Uterus (tissue), 4 donors: ENCODE measurements around the gene FAM180A. TPM values are rescaled to one million over a fixed set of nuclear protein-coding genes. Genes with fewer than 3 reads are reported as not detected.
A peak's percentile ranks its signal among the peaks of the same experiment; 100 is the strongest.

Source experiments
- DNase-seq, 2 donors: peaks; one replicate each; pipeline ENCODE4 v3.0.0-alpha.2; 2019 to 2020
- H3K27ac ChIP-seq, 2 donors: fragments of 200-600 bp; sonication (generic); 1 replicate in 1 of 2; 2 replicates in 1 of 2; pipeline ENCODE4 v1.5.1; 2016 to 2018
- H3K27me3 ChIP-seq, 2 donors: fragments of 200-600 bp; sonication (generic); one replicate each; pipeline ENCODE4 v1.5.1; 2018 to 2019; ENCODE audit warnings: control low read depth in 1 of 2
- H3K36me3 ChIP-seq, 2 donors: fragments of 200-600 bp; sonication (generic); one replicate each; pipeline ENCODE4 v1.5.1; 2019; ENCODE audit warnings: control low read depth in 1 of 2
- H3K4me1 ChIP-seq, 2 donors: fragments of 200-600 bp; sonication (generic); one replicate each; pipeline ENCODE4 v1.5.1; 2018 to 2019; ENCODE audit warnings: control low read depth in 1 of 2
- H3K4me3 ChIP-seq, 2 donors: fragments of 200-600 bp; sonication (generic); 1 replicate in 1 of 2; 2 replicates in 1 of 2; pipeline ENCODE4 v1.5.1; 2018 to 2019; ENCODE audit warnings: mild to moderate bottlenecking in 1 of 2
- H3K9me3 ChIP-seq, 2 donors: fragments of 200-600 bp; sonication (generic); one replicate each; pipeline ENCODE4 v1.5.1; 2019; ENCODE audit warnings: control low read depth in 1 of 2
- POLR2A ChIP-seq, 2 donors: fragments of 450-650 bp; IDR thresholded peaks; one replicate each; pipeline ENCODE4 v1.6.1; 2016; ENCODE audit warnings: antibody characterized with exemption in 2 of 2, mild to moderate bottlenecking in 1 of 2, moderate library complexity in 1 of 2
- intact Hi-C: fragments of 100-400 bp; cut with DNase I; formaldehyde crosslinking; loops from one replicate; pipeline ENCODE4 v1.15.1; 2023; ENCODE audit warnings: low total_unique reads
- total RNA-seq, 4 donors: library from RNA; depleted of rRNA in 3 of 4; stranded (reverse); fragments of >200 nt in 3 of 4; gene quantifications; one replicate each; pipeline versions ENCODE4 v1.1.0 to v1.2.4, GENCODE V29; 2014 to 2023
- TF ChIP-seq, protein P1 (sequence below), 4 experiments: fragments of 200-600 bp in 2 of 4; fragments of 450-650 bp in 2 of 4; sonication (generic) in 2 of 4; IDR thresholded peaks; one replicate each; pipeline ENCODE4 v1.5.1; 2016 to 2019; ENCODE audit warnings: antibody characterized with exemption in 4 of 4, mild to moderate bottlenecking in 2 of 4, moderate library complexity in 1 of 4
- donor health status: DM: yes; HTN: yes; CAD: no.

FAM180A gene
- 10 to 100 TPM in 1 of 4 donors, 1 to 10 TPM in 1, under 1 TPM in 1, not detected in 1; 0.51 to 12.6 (median 6.3) TPM for total RNA-seq

DNA sequence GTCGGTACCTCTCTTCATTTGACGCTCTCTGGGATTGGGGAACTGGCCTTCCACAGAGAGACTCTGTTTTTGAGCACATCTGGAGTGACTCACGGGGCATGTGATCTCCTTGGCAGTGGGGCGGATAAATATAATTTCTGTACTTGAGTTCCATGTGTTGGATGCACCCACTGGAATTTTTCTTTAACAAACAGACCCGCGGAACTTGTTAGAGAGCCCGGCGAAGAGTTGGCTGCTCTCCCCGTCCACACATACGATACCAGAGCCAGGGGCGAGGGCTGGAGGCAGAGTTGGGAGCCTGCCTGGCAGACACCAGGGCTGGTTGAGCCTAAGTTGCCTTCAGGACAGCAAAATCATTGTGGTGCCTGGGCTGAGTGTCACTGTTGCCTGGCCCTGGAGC lies at the start of gene FAM180A:
Gene FAM180A, minus strand, starts transcription at position 44 of the 400 bp plus-strand sequence. CDS start 233 bp downstream, outside the sequence.
- no peaks in the 10 kb centered on the region for H3K36me3 ChIP-seq
- TF ChIP-seq, protein P1, sequence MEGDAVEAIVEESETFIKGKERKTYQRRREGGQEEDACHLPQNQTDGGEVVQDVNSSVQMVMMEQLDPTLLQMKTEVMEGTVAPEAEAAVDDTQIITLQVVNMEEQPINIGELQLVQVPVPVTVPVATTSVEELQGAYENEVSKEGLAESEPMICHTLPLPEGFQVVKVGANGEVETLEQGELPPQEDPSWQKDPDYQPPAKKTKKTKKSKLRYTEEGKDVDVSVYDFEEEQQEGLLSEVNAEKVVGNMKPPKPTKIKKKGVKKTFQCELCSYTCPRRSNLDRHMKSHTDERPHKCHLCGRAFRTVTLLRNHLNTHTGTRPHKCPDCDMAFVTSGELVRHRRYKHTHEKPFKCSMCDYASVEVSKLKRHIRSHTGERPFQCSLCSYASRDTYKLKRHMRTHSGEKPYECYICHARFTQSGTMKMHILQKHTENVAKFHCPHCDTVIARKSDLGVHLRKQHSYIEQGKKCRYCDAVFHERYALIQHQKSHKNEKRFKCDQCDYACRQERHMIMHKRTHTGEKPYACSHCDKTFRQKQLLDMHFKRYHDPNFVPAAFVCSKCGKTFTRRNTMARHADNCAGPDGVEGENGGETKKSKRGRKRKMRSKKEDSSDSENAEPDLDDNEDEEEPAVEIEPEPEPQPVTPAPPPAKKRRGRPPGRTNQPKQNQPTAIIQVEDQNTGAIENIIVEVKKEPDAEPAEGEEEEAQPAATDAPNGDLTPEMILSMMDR (IDR thresholded peaks at IDR 0.05): no peak
- TF ChIP-seq POLR2A (IDR thresholded peaks at IDR 0.05): no peak
- H3K27ac ChIP-seq: peak within 1 kb of the TSS; percentile 83 to 89
- peak within 1 kb of the TSS; percentile 8 to 12 for H3K4me3 ChIP-seq
- H3K4me1 ChIP-seq: no peaks in the 10 kb centered on the region
- H3K9me3 ChIP-seq: no peaks in the 10 kb centered on the region
- no peaks in the 10 kb centered on the region for H3K27me3 ChIP-seq
- DNase-seq: peak; percentile 76 to 77
- intact Hi-C loops: no loop called here

DNA sequence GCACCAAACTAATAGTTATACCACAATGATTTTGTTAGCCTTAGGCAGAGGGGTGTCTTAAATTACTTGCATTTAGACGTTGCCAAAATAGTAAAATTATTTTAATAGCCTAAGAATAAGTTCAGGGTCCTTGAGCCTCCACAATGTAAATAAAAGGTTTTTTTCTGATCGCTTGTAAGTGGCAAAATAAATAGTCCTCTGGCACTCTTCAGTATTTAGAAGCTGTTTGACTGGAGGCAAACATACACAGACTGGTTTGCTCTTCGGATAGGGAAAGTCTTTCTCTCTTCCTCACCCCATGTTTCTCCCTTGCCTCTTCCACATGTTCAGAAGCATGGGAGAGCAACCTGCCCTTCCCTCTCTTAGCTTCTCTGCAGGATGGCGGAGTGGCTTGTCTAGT lies 49.5 kb upstream of the FAM180A start:
- intact Hi-C loops: no loop called here
- Histone ChIP-seq H3K4me3 (no peak overlapping the region), H3K36me3 (no peaks in the 10 kb centered on the region), H3K4me1 (no peaks in the 10 kb centered on the region), H3K27ac (no peak overlapping the region), H3K27me3 (no peaks in the 10 kb centered on the region), H3K9me3 (no peaks in the 10 kb centered on the region)
- no peak for TF ChIP-seq POLR2A (IDR thresholded peaks at IDR 0.05)
- TF ChIP-seq, protein P1 (IDR thresholded peaks at IDR 0.05): no peak
- DNase-seq: no peak

DNA sequence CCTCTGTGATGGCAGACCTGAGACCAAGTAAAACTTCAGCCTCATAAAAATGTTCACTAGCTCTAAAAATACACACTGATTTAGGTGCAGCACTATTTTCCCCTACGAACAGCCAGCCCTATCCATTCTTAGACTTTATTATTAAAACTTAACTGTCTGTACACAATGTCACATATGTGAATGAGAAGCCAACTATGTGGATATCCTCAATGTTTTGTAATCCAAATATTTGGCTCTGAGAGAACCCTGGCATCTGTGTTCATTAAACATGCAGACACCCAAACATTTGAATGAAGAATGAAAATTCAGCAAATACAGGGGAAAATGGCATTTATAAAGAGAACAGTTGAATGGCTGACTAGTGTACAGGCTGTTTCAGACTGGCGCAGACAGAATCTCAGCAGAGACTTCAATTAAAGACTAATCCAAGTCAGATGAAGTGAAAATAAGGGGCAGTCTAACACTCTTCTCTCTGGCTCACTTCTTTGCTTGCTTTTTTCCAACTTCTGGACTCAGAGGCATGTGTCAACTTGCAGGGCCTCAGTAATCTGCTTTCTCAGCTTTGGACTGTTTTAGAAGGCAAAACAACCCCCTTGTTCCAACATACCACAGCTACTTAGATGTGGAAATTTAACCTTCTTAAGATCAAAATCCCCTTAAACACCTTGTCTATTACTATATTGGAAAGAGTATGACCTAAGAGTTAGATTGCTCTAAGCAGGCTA lies 47.4 kb upstream of the FAM180A start:
- Histone ChIP-seq H3K9me3 (no peaks in the 10 kb centered on the region), H3K4me1 (no peaks in the 10 kb centered on the region), H3K4me3 (no peak overlapping the region), H3K27me3 (no peaks in the 10 kb centered on the region), H3K36me3 (no peaks in the 10 kb centered on the region), H3K27ac (no peak overlapping the region)
- intact Hi-C loops: no loop called here
- no peak for TF ChIP-seq POLR2A (IDR thresholded peaks at IDR 0.05)
- TF ChIP-seq, protein P1 (IDR thresholded peaks at IDR 0.05): no peak
- DNase-seq: no peak

DNA sequence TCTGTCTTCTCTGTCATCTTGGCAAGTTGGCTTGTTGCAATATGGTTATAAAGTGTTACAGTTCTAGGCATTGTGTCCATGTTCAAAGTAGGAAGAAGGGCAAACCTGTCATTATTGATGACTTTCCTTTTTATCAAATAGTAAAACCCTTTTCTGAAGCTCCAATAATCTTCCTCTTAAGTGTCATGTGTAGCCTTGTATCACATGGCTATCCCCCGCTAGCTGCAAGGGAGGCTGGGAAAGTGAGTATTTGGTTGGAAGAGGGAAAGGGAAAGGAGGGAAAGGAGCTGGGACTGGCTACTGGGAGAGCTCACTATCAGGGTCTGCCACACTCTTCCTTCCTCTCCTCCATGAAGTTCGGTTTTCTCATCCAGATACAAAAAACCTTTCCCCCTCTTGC lies 45.2 kb upstream of the FAM180A start:
- Histone ChIP-seq H3K4me3 (no peak overlapping the region), H3K27me3 (no peaks in the 10 kb centered on the region), H3K36me3 (no peaks in the 10 kb centered on the region), H3K27ac (no peak overlapping the region), H3K9me3 (no peaks in the 10 kb centered on the region), H3K4me1 (no peaks in the 10 kb centered on the region)
- TF ChIP-seq POLR2A (IDR thresholded peaks at IDR 0.05): no peak
- intact Hi-C loops: no loop called here
- no peak for DNase-seq

DNA sequence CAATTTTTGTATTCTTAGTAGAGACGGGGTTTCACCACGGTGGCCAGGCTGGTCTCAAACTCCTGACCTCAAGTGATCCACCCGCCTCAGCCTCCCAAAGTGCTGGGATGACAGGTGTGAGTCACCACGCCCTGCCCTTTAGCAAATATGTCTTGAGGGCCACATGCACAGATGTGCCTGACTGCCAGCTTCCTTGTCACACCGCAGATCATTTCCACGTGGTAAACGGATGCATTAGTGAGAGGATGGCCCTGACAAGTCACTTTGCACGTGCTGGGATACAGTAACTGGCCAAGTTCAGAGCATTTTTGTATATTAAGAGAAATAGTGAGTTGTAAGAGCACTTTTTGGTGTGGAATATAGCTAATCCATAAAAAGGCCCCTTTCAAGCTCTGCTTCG lies 44.3 kb upstream of the FAM180A start:
- no peak for DNase-seq
- TF ChIP-seq, protein P1 (IDR thresholded peaks at IDR 0.05): no peak
- TF ChIP-seq POLR2A (IDR thresholded peaks at IDR 0.05): no peak
- no peaks in the 10 kb centered on the region for H3K36me3 ChIP-seq
- H3K27ac ChIP-seq: no peak overlapping the region
- H3K27me3 ChIP-seq: no peaks in the 10 kb centered on the region
- intact Hi-C loops: no loop called here
- no peaks in the 10 kb centered on the region for H3K4me1 ChIP-seq
- H3K4me3 ChIP-seq: no peak overlapping the region
- no peaks in the 10 kb centered on the region for H3K9me3 ChIP-seq
